HEK293 (cell line): ENCODE results near the gene SCRN2.

Experiments
- CTCF ChIA-PET: fragments of 350-600 bp; formaldehyde crosslinking; extraction: SDS; loops from one replicate; lab custom pipeline; 2021; ENCODE audit warnings: antibody characterized with exemption; lab: Yijun Ruan, JAX
- POLR2A ChIA-PET: fragments of 300-600 bp; formaldehyde crosslinking; extraction: SDS; loops from one replicate; lab custom pipeline; 2020; ENCODE audit warnings: antibody characterized with exemption, inconsistent platforms; lab: Yijun Ruan, JAX
- H3K27ac ChIP-seq: fragments of 200-500 bp; sonication (Bioruptor generic); 2 replicates; pipeline ENCODE4 v1.5.1; 2014; ENCODE audit warnings: low read depth, low read length, control low read depth, inconsistent platforms; ENCODE audit errors: extremely low read depth
- H3K36me3 ChIP-seq, 2 experiments: fragments of 200-500 bp in 1 of 2; sonication (Bioruptor generic) in 1 of 2; 1 replicate in 1 of 2; 2 replicates in 1 of 2; pipeline ENCODE4 v1.5.1; 2014 to 2017; ENCODE audit warnings: inconsistent platforms in 2 of 2, low read length in 2 of 2; ENCODE audit not compliant: control insufficient read depth in 2 of 2, insufficient read depth in 1 of 2
- H3K4me1 ChIP-seq: fragments of 200-500 bp; sonication (Bioruptor generic); 2 replicates; pipeline ENCODE4 v1.5.1; 2014; ENCODE audit warnings: mild to moderate bottlenecking, low read length, inconsistent platforms; ENCODE audit not compliant: control insufficient read depth, insufficient read depth
- H3K4me3 ChIP-seq: 2 replicates; pipeline ENCODE4 v1.5.1; 2011; ENCODE audit warnings: low read depth, mild to moderate bottlenecking, control low read depth, low read length, moderate library complexity
- H3K9me3 ChIP-seq: fragments of 200-500 bp; sonication (Bioruptor generic); 2 replicates; pipeline ENCODE4 v1.5.1; 2014; ENCODE audit warnings: low read depth, low read length, inconsistent platforms; ENCODE audit not compliant: control insufficient read depth, insufficient read depth
- GLIS1 ChIP-seq: fragments of 450-650 bp; formaldehyde crosslinking; IDR thresholded peaks from 2 replicates; pipeline ENCODE4 v1.5.1; 2016; ENCODE audit warnings: missing biosample characterization, missing genetic modification characterization
- KLF17 ChIP-seq: fragments of 450-650 bp; formaldehyde crosslinking; IDR thresholded peaks from 2 replicates; pipeline ENCODE4 v1.5.1; 2016; ENCODE audit warnings: missing biosample characterization, missing genetic modification characterization
- PATZ1 ChIP-seq: fragments of 450-650 bp; formaldehyde crosslinking; IDR thresholded peaks from 2 replicates; pipeline ENCODE4 v1.5.1; 2016; ENCODE audit warnings: missing biosample characterization, missing genetic modification characterization
- PRDM10 ChIP-seq: fragments of 450-650 bp; formaldehyde crosslinking; IDR thresholded peaks from 2 replicates; pipeline ENCODE4 v1.5.1; 2016; ENCODE audit warnings: missing biosample characterization, missing genetic modification characterization
- ZNF37A ChIP-seq: fragments of 450-650 bp; IDR thresholded peaks from 2 replicates; pipeline ENCODE4 v1.5.1; 2018; ENCODE audit warnings: missing biosample characterization, missing genetic modification characterization
- ZNF398 ChIP-seq: fragments of 450-650 bp; formaldehyde crosslinking; IDR thresholded peaks from 2 replicates; pipeline ENCODE4 v1.5.1; 2017; ENCODE audit warnings: missing biosample characterization, missing genetic modification characterization
- ZNF843 ChIP-seq: fragments of 450-650 bp; formaldehyde crosslinking; IDR thresholded peaks from 2 replicates; pipeline ENCODE4 v1.5.1; 2016; ENCODE audit warnings: missing biosample characterization, missing genetic modification characterization

The SCRN2 gene

GRCh38 chr17:47878203-47879027, 37.3 kb upstream of the SCRN2 start:
- Histone ChIP-seq H3K4me3 (no peak overlapping the region), H3K27ac (no peak overlapping the region), H3K4me1 (no peaks in the 10 kb centered on the region; the same call in 1 of the 2 replicates)
- POLR2A ChIA-PET: no interaction called here
- no peak for TF ChIP-seq PATZ1 (tag by site-specific recombination)
- peak; percentile 55; the same call in 1 of the 2 replicates for TF ChIP-seq PRDM10 (tag by site-specific recombination)
- TF ChIP-seq, all 188 proteins: peak for 1
- CTCF ChIA-PET: interaction anchor here (0.6 to 18.5 kb wide), 3 partner anchors 12 to 415 kb away, joined by 4 to 837 read pairs (median 35); partner anchors contain the start of genes SCRN2 and SP6
- Histone ChIP-seq H3K9me3 (no peaks in the 10 kb centered on the region), H3K36me3 (no peaks in the 10 kb centered on the region)

- CTCF ChIA-PET: interaction anchor here (5.1 to 18.5 kb wide), 2 partner anchors 13 to 34 kb away, joined by 35 to 837 read pairs; partner anchors contain the start of genes SCRN2 and SP6
- H3K4me1 ChIP-seq: no peaks in the 10 kb centered on the region; the same call in 1 of the 2 replicates
Observed at GRCh38 chr17:47877368-47878034, 36.4 kb upstream of the SCRN2 start.

More at GRCh38 chr17:47877368-47878034, 36.4 kb upstream of the SCRN2 start:
- H3K36me3 ChIP-seq: no peaks in the 10 kb centered on the region
- no peak overlapping the region for H3K27ac ChIP-seq
- H3K4me3 ChIP-seq: no peak overlapping the region
- POLR2A ChIA-PET: no interaction called here
- TF ChIP-seq ZNF37A (no peak), GLIS1 (tag by site-specific recombination) (peak; percentile 65), ZNF843 (tag by site-specific recombination) (no peak), KLF17 (0 out of 2 replicates have a peak, but pooled peaks have one; percentile 28), ZNF398 (tag by site-specific recombination) (peak; percentile 37)
- TF ChIP-seq, all 188 proteins: peak for 3
- no peaks in the 10 kb centered on the region for H3K9me3 ChIP-seq
